ENCODE data around the gene FAAP24. TPM values are rescaled to one million over a fixed set of nuclear protein-coding genes. Genes with fewer than 3 reads are reported as not detected.

Gene FAAP24, protein sequence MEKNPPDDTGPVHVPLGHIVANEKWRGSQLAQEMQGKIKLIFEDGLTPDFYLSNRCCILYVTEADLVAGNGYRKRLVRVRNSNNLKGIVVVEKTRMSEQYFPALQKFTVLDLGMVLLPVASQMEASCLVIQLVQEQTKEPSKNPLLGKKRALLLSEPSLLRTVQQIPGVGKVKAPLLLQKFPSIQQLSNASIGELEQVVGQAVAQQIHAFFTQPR
- 2.4 and 5.5 TPM in 2 replicates for total RNA-seq

DNA sequence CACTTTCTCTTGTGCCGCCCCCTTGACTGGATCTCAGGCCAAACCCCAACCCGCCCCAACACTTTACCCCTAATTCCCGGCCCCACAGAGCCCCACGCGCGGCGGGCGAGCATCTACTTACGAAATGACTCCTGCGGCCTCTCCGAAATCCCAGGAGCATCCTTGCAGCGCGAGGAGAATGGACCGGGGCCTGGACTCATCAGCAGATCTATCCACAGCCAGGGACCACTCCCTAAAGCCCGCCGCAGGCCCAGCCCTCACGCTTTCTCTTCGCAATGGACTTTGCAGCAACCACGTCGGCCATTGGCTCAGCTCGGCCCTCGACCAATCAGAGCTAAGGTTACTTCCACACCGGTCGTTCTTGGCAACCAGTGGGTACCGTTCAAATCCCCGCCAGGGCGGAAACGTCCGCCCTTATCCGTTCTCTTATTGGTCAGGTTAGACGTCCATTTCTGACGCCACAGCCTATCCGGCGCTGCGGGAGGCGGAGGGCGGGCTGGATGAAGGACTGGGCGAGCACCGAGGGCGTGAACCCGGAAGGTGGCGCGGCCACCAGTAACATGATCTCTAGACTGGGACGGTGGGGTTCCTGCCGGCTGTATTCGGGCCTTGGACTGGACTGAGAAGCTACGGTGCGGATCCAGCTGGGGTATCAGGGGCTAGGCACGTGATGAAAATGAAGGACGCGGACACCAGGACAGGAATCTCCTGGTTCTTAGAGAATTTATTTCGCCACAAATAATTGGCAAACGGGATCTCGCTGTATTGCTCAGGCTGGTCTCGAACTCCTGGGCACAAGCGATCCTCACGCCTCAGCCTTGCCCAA lies at the start of gene FAAP24, which contains the start of gene CEP89:
Gene FAAP24, plus strand, starts transcription at position 528 of the 826 bp plus-strand sequence. CDS start 955 bp downstream, outside the sequence.
Gene CEP89, minus strand, starts transcription at position 244 of the 826 bp plus-strand sequence. Its CDS starts 84 bp downstream, at position 160.

Other genes starting within 250 kb of the FAAP24 start
- gene SLC7A9, start 102.5 kb upstream of the FAAP24 start, total RNA-seq = not detected in 2 replicates
- 15.7 and 25.4 TPM in 2 replicates for gene CEP89, start 284 bp upstream of the FAAP24 start, total RNA-seq
- 11.1 and 23.7 TPM in 2 replicates for gene RHPN2, start 92.6 kb downstream of the FAAP24 start, total RNA-seq
- gene GPATCH1, start 108.9 kb downstream of the FAAP24 start, total RNA-seq = 4.1 and 6.0 TPM in 2 replicates
- not detected in 2 replicates for gene WDR88, start 159.9 kb downstream of the FAAP24 start, total RNA-seq
- gene LRP3, start 222.1 kb downstream of the FAAP24 start, total RNA-seq = 31.9 and 35.9 TPM in 2 replicates

Data from mesangial cell (primary cell).